ENCODE data around the gene MEST.
"Not testable (repeated sequence)": the region's sequence is repeated elsewhere in the genome, so short reads cannot be mapped to it uniquely, and the experiment has no call there.

Gene MEST

GRCh38 chr7:130491841-130492522 is at the start of gene MEST:
MEST (plus strand) TSS chr7:130492085; CDS start chr7:130492314, 229 bp downstream.
- peak; percentile 89 for DNase-seq

GRCh38 chr7:130442601-130443000 is 49.3 kb upstream of the MEST start:
- no peak for DNase-seq

GRCh38 chr7:130444234-130444633 is 47.7 kb upstream of the MEST start:
- peak; percentile 68 for DNase-seq

GRCh38 chr7:130444751-130445407 is 47.0 kb upstream of the MEST start:
- peak; percentile 62 for DNase-seq

GRCh38 chr7:130446259-130446658 is 45.6 kb upstream of the MEST start:
- no peak for DNase-seq

GRCh38 chr7:130451344-130451743 is 40.5 kb upstream of the MEST start:
- DNase-seq, result not testable (repeated sequence)

- peak; percentile 89 for DNase-seq
Measured at GRCh38 chr7:130452951-130453350, 38.9 kb upstream of the MEST start.

GRCh38 chr7:130454959-130455358 is 36.9 kb upstream of the MEST start:
- DNase-seq, result no peak

GRCh38 chr7:130458257-130458656 is 33.6 kb upstream of the MEST start:
- DNase-seq, result no peak

- no peak for DNase-seq
Measured at GRCh38 chr7:130461272-130461671, 30.6 kb upstream of the MEST start.

- no peak for DNase-seq
Measured at GRCh38 chr7:130463553-130464434, 28.1 kb upstream of the MEST start.

GRCh38 chr7:130468612-130469011 is 23.3 kb upstream of the MEST start:
- no peak for DNase-seq

- DNase-seq, result no peak
Measured at GRCh38 chr7:130471974-130472373, 19.9 kb upstream of the MEST start.

GRCh38 chr7:130473289-130473688 is 18.6 kb upstream of the MEST start:
- DNase-seq, result no peak

- no peak for DNase-seq
Measured at GRCh38 chr7:130473876-130474275, 18.0 kb upstream of the MEST start.

- no peak for DNase-seq
Measured at GRCh38 chr7:130475776-130476175, 16.1 kb upstream of the MEST start.

GRCh38 chr7:130476297-130477150 is 15.4 kb upstream of the MEST start:
- DNase-seq, result peak; percentile 80

- DNase-seq, result no peak
Measured at GRCh38 chr7:130478991-130479390, 12.9 kb upstream of the MEST start.

GRCh38 chr7:130479716-130480400 is 12.0 kb upstream of the MEST start:
- no peak for DNase-seq

- DNase-seq, result peak; percentile 63
Measured at GRCh38 chr7:130481898-130482297, 10.0 kb upstream of the MEST start.

GRCh38 chr7:130483031-130483430 is 8.9 kb upstream of the MEST start:
- DNase-seq, result no peak

- no peak for DNase-seq
Measured at GRCh38 chr7:130485734-130486113, 6.2 kb upstream of the MEST start.
